DND-41 (cell line): ENCODE results near the gene TMEM163.
"Not testable (repeated sequence)": the region's sequence is repeated elsewhere in the genome, so short reads cannot be mapped to it uniquely, and the experiment has no call there.

Experiments used
- ATAC-seq: fragments of 200-7000 bp; cut with Tn5 transposase; 3 replicates; pipeline ENCODE4 v1.9.1; 2021; ENCODE audit warnings: low read depth; ENCODE audit not compliant: insufficient read depth
- DNase-seq: peaks from one replicate; pipeline ENCODE4 v3.0.0-alpha.2; 2020
- H2AFZ ChIP-seq: 2 replicates; pipeline ENCODE4 v1.6.0; 2012; ENCODE audit warnings: low read depth, low read length
- H3K27ac ChIP-seq: 2 replicates; pipeline ENCODE4 v1.5.1; 2012; ENCODE audit warnings: low read length, inconsistent platforms
- H3K27me3 ChIP-seq: fragments of 200-600 bp; sonication (generic); 2 replicates; pipeline ENCODE4 v1.6.0; 2012; ENCODE audit warnings: low read length, mild to moderate bottlenecking, inconsistent platforms; ENCODE audit not compliant: insufficient read depth, poor library complexity
- H3K36me3 ChIP-seq: 2 replicates; pipeline ENCODE4 v1.5.1; 2012; ENCODE audit warnings: low read length, inconsistent platforms; ENCODE audit not compliant: insufficient read depth
- H3K4me1 ChIP-seq: 2 replicates; pipeline ENCODE4 v1.5.1; 2012; ENCODE audit warnings: mild to moderate bottlenecking, low read length; ENCODE audit not compliant: insufficient read depth
- H3K4me2 ChIP-seq: 2 replicates; pipeline ENCODE4 v1.6.0; 2012; ENCODE audit warnings: mild to moderate bottlenecking, moderate library complexity, low read length, inconsistent platforms; ENCODE audit not compliant: insufficient read depth
- H3K4me3 ChIP-seq, 2 experiments: fragments of 200-600 bp in 1 of 2; shearing (Covaris generic) in 1 of 2; 2 replicates each; pipeline ENCODE4 v1.5.1; 2012 to 2016; ENCODE audit warnings: inconsistent platforms in 2 of 2, low read length in 2 of 2, mild to moderate bottlenecking in 2 of 2, low read depth in 1 of 2, moderate library complexity in 1 of 2
- H3K79me2 ChIP-seq: 2 replicates; pipeline ENCODE4 v1.6.0; 2012; ENCODE audit warnings: low read length, inconsistent platforms; ENCODE audit not compliant: insufficient read depth
- H3K9ac ChIP-seq: 2 replicates; pipeline ENCODE4 v1.6.0; 2012; ENCODE audit warnings: low read depth, mild to moderate bottlenecking, inconsistent platforms, low read length, moderate library complexity
- H3K9me3 ChIP-seq: 2 replicates; pipeline ENCODE4 v1.5.1; 2012; ENCODE audit warnings: low read length, moderate library complexity, mild to moderate bottlenecking, inconsistent platforms; ENCODE audit not compliant: insufficient read depth, severe bottlenecking
- H4K20me1 ChIP-seq: 2 replicates; pipeline ENCODE4 v1.6.0; 2012; ENCODE audit warnings: low read length; ENCODE audit not compliant: insufficient read depth
- CTCF ChIP-seq: IDR thresholded peaks from 2 replicates; pipeline ENCODE4 v1.5.1; 2012; ENCODE audit warnings: borderline replicate concordance, low read length, moderate library complexity, mild to moderate bottlenecking; ENCODE audit not compliant: poor library complexity, severe bottlenecking; ENCODE audit errors: extremely low read depth
- EZH2 ChIP-seq: IDR thresholded peaks from 3 replicates; pipeline ENCODE4 v1.6.1; 2012; ENCODE audit warnings: borderline replicate concordance, low read depth, mild to moderate bottlenecking, moderate library complexity, low read length, inconsistent platforms; ENCODE audit not compliant: severe bottlenecking

The TMEM163 gene

GRCh38 chr2:134619250-134619649 is 99.5 kb downstream of the TMEM163 start:
- no peak for ATAC-seq
- DNase-seq, result no peak
- Histone ChIP-seq H3K36me3 (no peaks in the 10 kb centered on the region), H3K27me3 (no peaks in the 10 kb centered on the region), H3K79me2 (no peaks in the 10 kb centered on the region), H3K4me1 (no peaks in the 10 kb centered on the region), H3K27ac (no peak overlapping the region), H2AFZ (no peak overlapping the region), H3K9ac (no peak overlapping the region), H4K20me1 (no peaks in the 10 kb centered on the region), H3K4me3 (no peak overlapping the region), H3K4me2 (no peak overlapping the region), H3K9me3 (peaks cover 4% of the 10 kb centered on the region)
- TF ChIP-seq EZH2 (no peak), CTCF (no peak)

GRCh38 chr2:134615480-134615879 is 103.3 kb downstream of the TMEM163 start:
- not testable (repeated sequence) for ATAC-seq, H3K36me3 ChIP-seq, H3K4me1 ChIP-seq, H3K9ac ChIP-seq, H3K4me3 ChIP-seq, H3K79me2 ChIP-seq, H4K20me1 ChIP-seq, H3K9me3 ChIP-seq, H3K4me2 ChIP-seq, H3K27ac ChIP-seq, H3K27me3 ChIP-seq, H2AFZ ChIP-seq
- peak; percentile 20 for DNase-seq

DNA sequence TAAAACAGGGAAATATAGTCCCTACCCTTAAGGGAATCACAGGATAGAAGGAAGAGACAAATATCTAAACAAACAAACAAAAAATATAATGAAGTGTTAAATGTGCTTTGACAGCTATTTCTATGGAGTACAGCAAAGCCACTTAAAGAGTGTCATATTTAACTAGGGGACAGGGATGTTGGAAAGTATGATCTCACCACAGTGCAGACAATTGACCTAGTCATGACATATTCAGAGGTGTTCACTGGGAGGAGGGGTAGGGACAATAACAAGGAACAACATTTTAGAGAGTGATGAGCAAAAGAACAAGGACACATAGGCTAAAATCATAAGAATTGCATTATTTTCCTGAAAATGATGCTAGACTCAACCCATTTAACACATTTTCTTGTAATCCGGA is 107.5 kb downstream of the TMEM163 start:
- Histone ChIP-seq H3K27me3 (no peaks in the 10 kb centered on the region), H3K4me1 (no peaks in the 10 kb centered on the region), H3K9me3 (no peaks in the 10 kb centered on the region), H3K79me2 (no peaks in the 10 kb centered on the region), H3K4me2 (no peak overlapping the region), H3K36me3 (no peaks in the 10 kb centered on the region), H4K20me1 (no peaks in the 10 kb centered on the region), H3K4me3 (no peak overlapping the region), H3K27ac (no peak overlapping the region), H3K9ac (no peak overlapping the region), H2AFZ (no peak overlapping the region)
- DNase-seq, result no peak
- TF ChIP-seq EZH2 (no peak), CTCF (no peak)
- ATAC-seq, result no peak

GRCh38 chr2:134610871-134611270 is 107.9 kb downstream of the TMEM163 start:
- ATAC-seq (no peak), DNase-seq (no peak)
- Histone ChIP-seq H3K4me2 (no peak overlapping the region), H3K79me2 (no peaks in the 10 kb centered on the region), H3K4me3 (no peak overlapping the region), H4K20me1 (no peaks in the 10 kb centered on the region), H3K9me3 (no peaks in the 10 kb centered on the region), H3K36me3 (no peaks in the 10 kb centered on the region), H3K27ac (no peak overlapping the region), H3K27me3 (no peaks in the 10 kb centered on the region), H3K4me1 (no peaks in the 10 kb centered on the region), H3K9ac (no peak overlapping the region), H2AFZ (no peak overlapping the region)
- TF ChIP-seq CTCF, result no peak
- no peak for TF ChIP-seq EZH2
